NCI-H1417 (cell line): Measurements from ENCODE around the gene KCTD7.
"Not testable (repeated sequence)": the region's sequence is repeated elsewhere in the genome, so short reads cannot be mapped to it uniquely, and the experiment has no call there.

Experiments
- DNase-seq, 3 experiments: peaks; one replicate each; lab custom pipeline; 2025; lab: John Stamatoyannopoulos, UW

The KCTD7 gene

GRCh38 chr7:66628361-66629221, at the start of gene KCTD7:
TSS of gene KCTD7 (plus strand) at chr7:66628881. CDS start at chr7:66629065, 184 bp downstream.
- peak; percentile 97 to 99 (median 98) for DNase-seq

DNA sequence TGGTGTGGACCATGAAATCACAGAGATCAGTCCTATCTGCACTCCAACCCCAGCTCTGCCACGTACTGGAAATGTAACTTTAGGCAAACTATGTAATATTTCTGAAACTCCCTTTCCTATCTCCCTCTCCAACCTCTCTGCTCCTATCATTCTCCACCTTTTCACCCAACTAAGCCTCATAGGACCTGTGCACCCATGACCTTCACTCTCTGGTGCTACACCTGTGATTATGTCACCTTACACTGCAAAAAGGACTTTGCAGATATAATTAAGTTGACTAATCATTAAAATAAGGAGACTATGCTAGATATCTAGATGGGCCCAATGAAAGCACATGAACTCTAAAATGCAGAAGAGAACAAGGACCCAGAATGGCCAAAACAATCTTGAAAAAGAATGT, 48.3 kb upstream of the KCTD7 start:
- not testable (repeated sequence) for DNase-seq

DNA sequence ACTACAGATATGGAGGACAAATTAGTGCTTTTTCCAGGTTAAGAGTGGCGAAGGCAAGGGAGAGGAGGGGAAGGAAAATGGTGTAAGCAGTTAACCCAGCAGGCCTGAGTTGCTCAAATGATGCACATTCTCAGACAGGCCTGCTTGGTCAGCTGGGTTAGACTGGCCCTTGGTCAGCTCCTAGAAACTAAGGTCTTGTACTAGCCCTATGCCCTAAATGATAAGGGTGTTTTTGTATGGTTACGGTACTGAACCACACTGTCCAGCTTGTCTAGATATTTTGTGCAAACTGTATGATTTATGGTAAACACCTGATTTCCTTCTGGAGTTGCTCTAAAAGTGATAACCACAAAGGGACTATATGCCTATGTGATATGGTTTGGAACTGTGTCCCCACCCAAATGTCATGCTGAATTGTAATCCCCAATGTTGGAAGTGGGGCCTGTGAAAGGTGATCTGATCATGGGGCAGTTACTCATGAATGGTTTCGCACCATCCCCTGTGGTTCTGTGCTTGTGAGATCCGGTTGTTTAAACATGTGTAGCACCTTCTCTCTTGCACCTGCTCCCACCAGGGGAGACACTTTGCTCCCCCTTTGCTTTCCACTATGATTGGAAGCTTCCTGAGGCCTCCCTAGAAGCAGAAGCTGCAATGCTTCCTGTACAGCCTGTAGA, 45.7 kb upstream of the KCTD7 start:
- DNase-seq, result not testable (repeated sequence)

- no peak for DNase-seq
Observed at GRCh38 chr7:66583490-66584110, 45.1 kb upstream of the KCTD7 start.

DNA sequence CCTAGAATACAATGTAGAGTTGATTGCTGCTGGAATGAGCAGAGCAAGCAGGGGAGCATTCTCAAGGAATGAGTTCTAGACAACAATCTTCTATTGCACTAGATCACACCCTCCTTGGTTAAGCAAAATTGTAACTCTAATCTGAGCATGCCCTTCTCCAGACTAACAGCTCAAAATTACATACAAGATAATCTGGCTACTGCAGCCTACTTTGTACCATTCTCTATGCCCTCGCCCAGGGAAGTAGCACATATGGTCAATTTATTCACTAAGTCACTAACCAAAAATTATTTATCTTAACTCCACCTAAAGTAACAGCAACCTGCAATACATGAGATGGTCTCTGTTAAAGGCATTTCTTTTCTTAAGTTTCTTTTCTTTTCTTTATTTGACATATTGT, 42.5 kb upstream of the KCTD7 start:
- no peak for DNase-seq

- DNase-seq, result not testable (repeated sequence)
Observed at GRCh38 chr7:66588226-66588625, 40.5 kb upstream of the KCTD7 start.

GRCh38 chr7:66588856-66589570, 39.7 kb upstream of the KCTD7 start:
- DNase-seq, result peak in 1 of 3 experiments; percentile 59

DNA sequence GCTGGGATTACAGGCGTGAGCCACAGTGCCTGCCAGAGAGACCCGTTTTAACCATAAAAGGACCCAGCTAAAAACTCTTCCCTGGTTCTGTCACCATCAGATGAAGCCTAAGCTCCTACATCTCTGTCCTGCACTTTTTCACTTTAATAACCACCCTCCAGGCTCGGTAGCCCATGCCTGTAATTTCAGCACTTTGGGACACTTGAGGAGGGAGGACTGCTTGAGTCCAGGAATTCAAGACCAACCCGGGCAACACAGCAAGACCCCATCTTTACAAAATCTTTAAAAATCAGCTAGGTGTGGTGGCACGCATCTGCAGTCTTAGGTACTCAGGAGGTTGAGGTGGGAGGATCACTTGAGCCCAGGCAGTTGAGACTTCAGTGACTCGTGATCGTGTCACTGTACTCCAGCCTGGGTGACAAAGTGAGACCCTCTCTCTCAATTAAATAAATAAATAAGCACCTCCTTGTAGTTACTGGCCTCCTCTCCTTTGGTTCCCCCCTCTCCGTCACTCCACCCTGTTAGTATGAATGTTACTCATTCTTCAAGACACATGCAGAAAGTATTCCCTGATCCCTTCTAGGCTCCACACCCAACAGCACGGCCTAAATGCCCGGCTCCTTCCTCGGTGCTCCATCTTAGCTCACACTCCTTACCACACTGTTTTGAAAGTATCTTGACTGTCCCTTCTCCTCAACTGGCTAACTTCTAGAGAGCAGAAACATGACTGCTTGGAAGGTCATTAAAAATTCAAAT, 38.2 kb upstream of the KCTD7 start:
- DNase-seq, result not testable (repeated sequence)

- peak in 2 of 3 experiments; percentile 51 to 55 for DNase-seq
Observed at GRCh38 chr7:66591058-66591798, 37.5 kb upstream of the KCTD7 start.

GRCh38 chr7:66591799-66592596, 36.7 kb upstream of the KCTD7 start:
- DNase-seq, result peak; percentile 92 to 96 (median 94)

GRCh38 chr7:66592597-66593146, 36.0 kb upstream of the KCTD7 start:
- not testable (repeated sequence) for DNase-seq

GRCh38 chr7:66594082-66594481, 34.6 kb upstream of the KCTD7 start:
- DNase-seq, result not testable (repeated sequence)

DNA sequence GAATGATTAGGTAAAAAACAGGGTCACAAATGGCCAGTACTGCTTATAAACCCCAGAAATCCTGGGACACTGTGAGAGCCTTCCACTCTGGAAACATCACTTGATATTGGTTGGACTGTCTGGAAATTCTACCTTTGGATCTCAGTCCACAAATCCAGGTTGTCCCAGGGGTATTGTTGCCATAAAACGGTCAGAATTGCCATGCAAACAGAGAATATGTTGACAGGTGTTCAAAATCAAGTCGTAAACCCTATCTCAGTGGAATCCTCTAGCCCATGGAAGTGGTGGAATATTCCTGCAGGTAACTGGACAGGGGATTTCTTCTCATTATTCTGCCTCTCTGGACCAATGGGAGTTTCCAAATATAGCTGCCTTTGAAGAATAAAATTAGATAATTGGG, 31.2 kb upstream of the KCTD7 start:
- DNase-seq, result no peak

DNA sequence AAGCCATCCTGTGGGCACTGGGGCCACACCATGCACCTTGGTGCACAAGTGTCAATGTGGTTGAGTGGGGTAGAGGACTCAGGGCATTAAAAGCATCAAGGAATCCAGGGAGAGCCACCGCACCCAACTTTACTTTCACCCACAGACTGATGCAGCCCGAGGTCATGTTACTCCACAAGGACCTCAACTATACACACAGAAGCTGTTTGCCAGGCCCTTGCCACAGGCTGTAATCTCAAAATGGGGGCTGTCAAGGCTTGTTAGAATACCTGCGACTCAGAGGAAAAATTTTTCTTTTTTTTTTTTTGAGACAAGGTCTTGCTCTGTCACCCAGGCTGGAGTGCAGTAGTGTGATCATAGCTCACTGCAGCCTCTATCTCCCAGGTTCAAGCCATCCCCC, 26.5 kb upstream of the KCTD7 start:
- DNase-seq, result no peak

GRCh38 chr7:66604198-66604597, 24.5 kb upstream of the KCTD7 start:
- DNase-seq, result no peak

GRCh38 chr7:66606540-66607291, 22.0 kb upstream of the KCTD7 start:
- DNase-seq, result not testable (repeated sequence)

- no peak for DNase-seq
Observed at GRCh38 chr7:66609176-66609575, 19.5 kb upstream of the KCTD7 start.

DNA sequence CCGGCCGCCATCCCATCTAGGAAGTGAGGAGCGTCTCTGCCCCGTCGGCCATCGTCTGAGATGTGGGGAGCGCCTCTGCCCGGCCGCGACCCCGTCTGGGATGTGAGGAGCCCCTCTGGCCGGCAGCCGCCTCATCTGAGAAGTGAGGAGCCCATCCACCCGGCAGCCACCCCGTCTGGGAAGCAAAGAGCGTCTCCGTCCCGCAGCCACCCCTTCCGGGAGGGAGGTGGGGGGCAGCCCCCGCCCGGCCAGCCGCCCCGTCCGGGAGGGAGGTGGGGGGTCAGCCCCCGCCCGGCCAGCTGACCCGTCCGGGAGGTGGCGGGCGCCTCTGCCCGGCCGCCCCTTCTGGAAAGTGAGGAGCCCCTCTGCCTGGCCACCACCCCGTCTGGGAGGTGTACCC, 14.1 kb upstream of the KCTD7 start:
- DNase-seq, result not testable (repeated sequence)

DNA sequence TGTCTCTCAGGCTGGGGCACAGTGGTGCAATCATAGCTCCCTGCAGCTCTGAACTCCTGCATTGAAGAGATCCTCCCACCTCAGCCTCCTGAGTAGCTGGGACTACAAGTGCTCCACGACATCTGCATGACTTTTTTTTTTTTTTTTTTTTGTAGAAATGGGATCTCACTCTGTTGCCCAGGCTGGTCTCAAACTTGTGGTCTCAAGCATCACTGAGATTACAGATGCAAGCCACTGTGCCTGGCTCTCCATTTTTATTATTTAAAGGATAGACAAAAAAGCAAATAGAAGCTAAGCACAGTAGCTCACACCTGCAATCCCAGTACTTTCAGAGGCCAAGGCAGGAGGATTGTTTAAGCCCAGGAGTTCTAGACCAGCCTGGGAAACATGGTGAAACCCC, 13.0 kb upstream of the KCTD7 start:
- no peak for DNase-seq
